Erythroblast (primary cell): ENCODE data around the gene MATCAP1.

Source experiments
- GATA1 ChIP-seq: IDR thresholded peaks from 2 replicates; pipeline ENCODE4 v1.6.1; 2011; ENCODE audit warnings: low read depth, mild to moderate bottlenecking, control low read depth, low read length, moderate library complexity
- POLR2A ChIP-seq: IDR thresholded peaks from 2 replicates; pipeline ENCODE4 v1.6.1; 2011; ENCODE audit warnings: mild to moderate bottlenecking, low read length

DNA sequence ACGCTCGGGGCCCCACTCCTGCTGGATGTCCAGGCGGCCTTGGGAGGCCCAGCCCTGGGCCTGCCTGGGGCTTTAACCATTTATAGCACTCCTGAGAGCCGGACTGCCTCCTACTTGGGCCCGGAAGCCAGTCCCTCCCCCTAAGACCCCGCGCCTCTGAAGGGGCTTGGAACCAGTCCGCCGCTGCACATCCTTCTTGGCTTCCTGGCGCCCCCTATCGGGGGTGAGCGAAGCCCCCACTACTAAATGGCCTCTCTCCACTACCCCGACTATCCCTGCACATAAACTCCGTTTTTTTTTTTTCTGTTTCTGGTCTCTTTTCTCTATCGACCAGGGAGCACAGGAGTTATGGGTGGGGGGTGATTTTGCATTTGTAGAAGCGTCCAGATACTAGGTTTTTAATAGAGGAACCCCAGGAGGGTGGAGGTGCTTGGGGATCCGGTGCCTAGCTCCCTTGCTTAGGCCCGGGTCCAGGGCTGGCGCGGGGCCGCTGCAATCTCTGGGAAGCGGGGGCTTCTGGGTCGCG is 14.1 kb downstream of the MATCAP1 start:
- TF ChIP-seq POLR2A (no peak), GATA1 (no peak)
